SIG-M5 treated with dmso at 0.1 percent for 504 hours (cell line): ENCODE data around the gene HOXA5.

Experiments
- DNase-seq: peaks from one replicate; lab custom pipeline; 2025; ENCODE audit not compliant: unreplicated experiment; lab: John Stamatoyannopoulos, UW

Gene HOXA5

GRCh38 chr7:27109466-27110185 is 33.9 kb downstream of the HOXA5 start:
- no peak for DNase-seq

GRCh38 chr7:27108390-27109127 is 34.9 kb downstream of the HOXA5 start:
- DNase-seq: no peak

GRCh38 chr7:27107391-27108381 is 35.8 kb downstream of the HOXA5 start:
- no peak for DNase-seq

DNA sequence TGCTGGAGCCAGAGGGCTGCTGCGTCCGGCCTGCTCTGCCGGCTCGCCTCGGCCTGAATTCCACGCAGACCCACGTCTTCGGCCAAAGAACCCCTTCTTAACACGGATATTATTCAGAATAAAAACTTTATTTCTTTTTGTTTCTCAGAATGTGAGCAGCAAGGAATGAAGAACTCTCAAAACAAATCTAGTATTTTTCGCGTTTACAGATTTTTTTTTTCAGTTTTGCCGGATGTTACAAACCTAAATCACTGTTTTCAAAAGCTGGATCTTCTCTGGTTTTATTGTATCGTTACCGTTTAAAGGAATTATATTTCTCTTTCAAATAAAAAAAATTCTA is 36.6 kb downstream of the HOXA5 start:
- DNase-seq: no peak

- no peak for DNase-seq
Observed at GRCh38 chr7:27106181-27106900, 37.1 kb downstream of the HOXA5 start.

DNA sequence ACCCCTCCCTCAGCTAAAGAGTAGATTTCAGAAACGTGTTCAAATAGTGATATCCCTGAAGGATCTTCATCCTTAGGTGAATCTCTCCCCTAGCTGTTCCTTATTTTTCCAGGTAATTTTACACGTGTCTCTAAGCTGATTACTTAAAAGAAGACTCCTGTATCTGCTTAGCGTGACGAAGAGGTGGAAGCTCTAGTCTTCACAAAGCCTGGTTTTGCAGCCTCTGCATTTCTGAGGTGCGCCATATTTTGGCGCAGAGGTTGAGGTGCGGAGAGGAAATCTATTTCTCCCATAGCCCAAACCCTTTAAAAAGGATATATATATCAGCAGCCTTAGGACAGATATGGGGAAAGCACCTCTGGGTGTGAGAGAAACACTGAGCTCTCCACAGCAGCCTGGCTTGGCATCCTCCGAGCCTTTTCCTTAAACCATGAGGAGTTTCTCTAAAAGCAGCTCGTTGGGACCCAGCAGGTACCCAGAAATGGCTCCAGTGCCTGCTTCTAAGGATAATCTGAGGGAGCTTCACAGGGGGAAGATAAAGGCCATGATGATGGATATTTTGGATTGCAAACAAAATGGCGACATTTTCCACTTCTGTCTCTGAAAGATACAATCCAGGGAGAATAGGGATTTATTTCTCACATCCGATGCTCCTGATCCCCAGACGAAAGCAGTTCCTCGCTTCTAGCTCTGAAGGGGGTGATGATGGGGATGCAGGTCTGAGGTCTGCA is 38.0 kb downstream of the HOXA5 start:
- no peak for DNase-seq

DNA sequence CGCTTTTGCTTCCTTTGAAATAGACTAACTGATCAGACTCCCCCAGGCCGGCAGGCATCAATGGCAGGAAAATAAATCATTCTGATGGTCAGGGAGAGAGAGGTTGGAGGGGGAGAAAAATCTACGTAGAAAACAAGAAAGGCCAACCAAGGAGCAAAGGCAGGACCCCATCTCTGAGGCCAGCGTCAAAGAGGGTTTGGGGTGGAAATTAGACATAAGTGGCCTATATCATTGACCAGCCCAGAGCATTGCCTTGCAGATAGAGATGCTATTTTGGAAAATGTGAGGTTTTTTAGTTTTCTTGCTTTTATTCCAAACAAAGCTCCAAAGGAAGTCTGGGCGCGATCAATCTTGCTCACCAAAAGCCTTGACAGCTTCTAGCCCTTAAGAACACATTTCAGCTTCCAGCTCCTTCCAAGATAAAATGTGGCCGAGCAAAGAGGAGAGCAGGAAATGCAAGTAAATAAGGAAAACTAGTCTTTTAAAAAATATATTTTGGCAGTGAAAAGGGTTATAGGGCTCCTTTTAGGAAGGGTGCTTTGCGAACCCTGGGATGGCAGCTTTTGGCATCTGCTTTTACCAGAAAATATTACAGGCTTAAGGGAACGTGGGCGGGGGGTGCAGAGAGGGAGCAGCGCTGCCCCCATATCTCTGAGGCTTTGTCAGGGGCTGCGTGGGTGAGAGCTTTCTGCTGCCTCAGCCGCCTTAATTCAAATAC is 39.0 kb downstream of the HOXA5 start:
- DNase-seq: no peak

- no peak for DNase-seq
Observed at GRCh38 chr7:27103489-27104226, 39.8 kb downstream of the HOXA5 start.

DNA sequence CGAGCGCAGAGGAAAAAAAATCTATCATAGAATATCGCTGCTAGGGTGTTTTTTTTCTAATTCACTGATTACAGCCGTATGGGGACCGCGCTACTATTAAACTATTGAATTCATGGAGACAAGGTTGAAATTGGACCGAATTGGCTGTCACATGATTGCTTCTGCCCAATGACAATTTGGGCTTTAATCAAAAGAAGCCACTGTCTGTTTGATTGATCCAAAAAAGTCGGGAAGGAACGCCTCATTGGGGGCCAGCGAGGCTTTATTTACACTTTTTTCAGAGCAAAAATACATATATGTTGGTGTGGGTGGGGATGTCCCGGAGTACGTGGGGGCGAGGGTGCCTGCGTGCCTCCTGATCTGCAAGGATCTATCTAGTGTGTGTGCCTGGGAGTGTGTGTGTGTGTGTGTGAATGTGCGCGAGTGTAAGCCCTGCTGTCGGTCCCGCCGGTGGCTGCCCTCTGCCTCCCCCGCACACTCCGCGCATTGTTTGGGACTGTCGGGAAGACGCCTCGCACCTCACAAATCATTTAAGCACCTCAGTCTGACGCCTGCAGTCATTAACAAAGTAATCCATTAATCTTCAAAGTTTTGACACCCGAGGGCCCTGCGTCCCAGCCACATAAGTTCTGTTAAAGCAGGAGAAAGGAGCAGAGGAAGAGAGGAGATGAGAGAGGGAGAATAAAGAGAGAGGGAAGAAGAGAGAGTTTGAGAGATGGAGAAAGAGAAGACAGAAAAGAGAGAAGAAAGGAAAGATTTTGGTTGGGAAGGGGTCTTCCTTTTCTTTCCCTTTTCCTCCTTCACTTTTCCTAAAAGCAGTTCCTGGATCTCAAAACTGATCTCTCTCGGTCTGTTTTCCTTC is 40.7 kb downstream of the HOXA5 start, which contains the start of gene HOXA2:
Gene HOXA2, minus strand, starts transcription at position 103 of the 862 bp plus-strand sequence. CDS start 183 bp downstream, outside the sequence.
- no peak for DNase-seq

- DNase-seq: no peak
Observed at GRCh38 chr7:27101957-27102580, 41.4 kb downstream of the HOXA5 start.

GRCh38 chr7:27101171-27101956 is 42.1 kb downstream of the HOXA5 start:
- no peak for DNase-seq

- no peak for DNase-seq
Observed at GRCh38 chr7:27100694-27101170, 42.7 kb downstream of the HOXA5 start.

- DNase-seq: no peak
Observed at GRCh38 chr7:27099453-27100370, 43.8 kb downstream of the HOXA5 start.

- no peak for DNase-seq
Observed at GRCh38 chr7:27098578-27099451, 44.7 kb downstream of the HOXA5 start.
